ENCODE measurements around the gene TMEM86B.

GRCh38 chr19:55269299-55269698 is 40.7 kb upstream of the TMEM86B start:
- TF ChIP-seq EZH2phosphoT487 (IDR thresholded peaks at IDR 0.05; ENCODE audit: insufficient read depth, low read depth) = no peak
- no peak for TF ChIP-seq EZH2 (IDR thresholded peaks at IDR 0.05; ENCODE audit: insufficient read depth, poor library complexity, severe bottlenecking)
